ENCODE results near the gene HRH1.

Gene HRH1

DNA sequence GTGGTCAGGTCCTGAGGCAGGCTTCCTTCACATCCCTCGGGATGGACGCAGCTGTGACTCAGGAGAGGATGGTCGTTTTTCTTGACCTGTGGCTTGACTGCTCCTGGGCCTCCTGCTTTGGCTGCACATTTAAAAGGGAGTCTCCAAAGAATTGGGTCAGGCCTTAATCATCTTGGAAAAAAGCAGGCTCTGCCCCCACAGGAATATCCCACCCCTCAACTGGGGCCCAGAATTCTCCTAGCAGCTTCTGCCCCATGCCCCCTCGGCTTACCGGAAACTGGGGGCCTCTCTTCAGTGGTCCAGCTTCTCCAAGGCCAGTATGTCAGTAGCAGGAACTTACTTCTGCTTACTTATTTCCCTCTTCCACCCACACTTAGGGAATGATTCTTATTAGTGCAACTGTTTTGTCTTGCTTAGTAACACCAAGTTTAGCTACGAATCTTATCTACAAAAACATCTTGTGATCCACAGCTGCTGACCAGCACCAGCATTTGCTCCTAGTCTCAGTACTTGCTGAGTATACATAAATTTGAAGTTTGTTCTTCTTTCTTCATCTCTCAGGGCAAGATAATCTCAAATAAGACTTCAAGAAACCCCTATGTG lies 153.6 kb downstream of the HRH1 start:
- no peak overlapping the region for H2AFZ ChIP-seq (ENCODE audit: low read length)
- no peaks in the 10 kb centered on the region for H3K79me2 ChIP-seq (ENCODE audit: insufficient read depth, low read length)
- H3K9me3 ChIP-seq (ENCODE audit: low read length), result no peaks in the 10 kb centered on the region
- H3K9ac ChIP-seq (ENCODE audit: low read length), result no peak overlapping the region
- H3K27ac ChIP-seq (ENCODE audit: low read depth, low read length, poor library complexity, severe bottlenecking), result no peak overlapping the region
- no peak overlapping the region for H3K4me2 ChIP-seq (ENCODE audit: low read length)
- H3K4me1 ChIP-seq (ENCODE audit: insufficient read depth, low read length, severe bottlenecking), result no peaks in the 10 kb centered on the region
- H3K27me3 ChIP-seq (ENCODE audit: insufficient read depth, low read length), result no peaks in the 10 kb centered on the region
- no peaks in the 10 kb centered on the region for H4K20me1 ChIP-seq (ENCODE audit: insufficient read depth, low read length)
- no peak overlapping the region for H3K4me3 ChIP-seq (ENCODE audit: low read depth, low read length, poor library complexity, severe bottlenecking)
- H3K9me2 ChIP-seq (ENCODE audit: low read depth, low read length), result no peaks in the 10 kb centered on the region
- H3K36me3 ChIP-seq (ENCODE audit: insufficient read depth, low read length), result peaks cover 59% of the 10 kb centered on the region; the same call in 1 of the 2 replicates
- H3F3A ChIP-seq (ENCODE audit: insufficient read depth, low read length), result no peaks in the 10 kb centered on the region
- no peak for TF ChIP-seq EZH2 (IDR thresholded peaks at IDR 0.05; ENCODE audit: borderline replicate concordance, low read length)
- TF ChIP-seq, protein P1, sequence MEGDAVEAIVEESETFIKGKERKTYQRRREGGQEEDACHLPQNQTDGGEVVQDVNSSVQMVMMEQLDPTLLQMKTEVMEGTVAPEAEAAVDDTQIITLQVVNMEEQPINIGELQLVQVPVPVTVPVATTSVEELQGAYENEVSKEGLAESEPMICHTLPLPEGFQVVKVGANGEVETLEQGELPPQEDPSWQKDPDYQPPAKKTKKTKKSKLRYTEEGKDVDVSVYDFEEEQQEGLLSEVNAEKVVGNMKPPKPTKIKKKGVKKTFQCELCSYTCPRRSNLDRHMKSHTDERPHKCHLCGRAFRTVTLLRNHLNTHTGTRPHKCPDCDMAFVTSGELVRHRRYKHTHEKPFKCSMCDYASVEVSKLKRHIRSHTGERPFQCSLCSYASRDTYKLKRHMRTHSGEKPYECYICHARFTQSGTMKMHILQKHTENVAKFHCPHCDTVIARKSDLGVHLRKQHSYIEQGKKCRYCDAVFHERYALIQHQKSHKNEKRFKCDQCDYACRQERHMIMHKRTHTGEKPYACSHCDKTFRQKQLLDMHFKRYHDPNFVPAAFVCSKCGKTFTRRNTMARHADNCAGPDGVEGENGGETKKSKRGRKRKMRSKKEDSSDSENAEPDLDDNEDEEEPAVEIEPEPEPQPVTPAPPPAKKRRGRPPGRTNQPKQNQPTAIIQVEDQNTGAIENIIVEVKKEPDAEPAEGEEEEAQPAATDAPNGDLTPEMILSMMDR (IDR thresholded peaks at IDR 0.05; ENCODE audit: low read length), result no peak

DNA sequence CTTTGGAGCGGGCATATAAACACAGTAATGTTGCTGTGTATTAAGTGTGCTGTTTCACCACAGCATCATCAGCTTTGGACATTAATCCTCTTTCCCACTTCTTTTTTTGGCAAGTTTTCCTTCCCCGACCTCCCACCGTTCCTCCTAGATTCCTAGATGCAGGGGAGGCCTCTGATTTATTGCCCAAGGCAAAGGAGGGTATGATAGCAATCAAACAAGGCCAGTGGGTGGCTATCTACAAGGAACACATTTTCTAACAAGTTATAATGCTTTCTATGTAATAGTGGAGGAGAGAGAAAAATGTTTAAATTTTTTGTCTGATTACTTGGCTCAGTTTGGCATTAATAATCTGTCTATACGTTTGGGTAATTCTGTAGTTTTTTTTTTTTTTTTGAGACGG lies 156.0 kb downstream of the HRH1 start:
- Histone ChIP-seq H2AFZ (ENCODE audit: low read length) (no peak overlapping the region), H3K9ac (ENCODE audit: low read length) (no peak overlapping the region), H3K9me3 (ENCODE audit: low read length) (no peaks in the 10 kb centered on the region), H3K4me2 (ENCODE audit: low read length) (no peak overlapping the region), H3K27ac (ENCODE audit: low read depth, low read length, poor library complexity, severe bottlenecking) (no peak overlapping the region), H4K20me1 (ENCODE audit: insufficient read depth, low read length) (no peaks in the 10 kb centered on the region), H3K9me2 (ENCODE audit: low read depth, low read length) (no peaks in the 10 kb centered on the region), H3K36me3 (ENCODE audit: insufficient read depth, low read length) (peaks cover 68% of the 10 kb centered on the region; the same call in 1 of the 2 replicates), H3K4me1 (ENCODE audit: insufficient read depth, low read length, severe bottlenecking) (no peaks in the 10 kb centered on the region), H3K27me3 (ENCODE audit: insufficient read depth, low read length) (no peaks in the 10 kb centered on the region), H3F3A (ENCODE audit: insufficient read depth, low read length) (no peaks in the 10 kb centered on the region), H3K79me2 (ENCODE audit: insufficient read depth, low read length) (no peaks in the 10 kb centered on the region), H3K4me3 (ENCODE audit: low read depth, low read length, poor library complexity, severe bottlenecking) (no peak overlapping the region)
- TF ChIP-seq EZH2 (IDR thresholded peaks at IDR 0.05; ENCODE audit: borderline replicate concordance, low read length), result no peak
- TF ChIP-seq, protein P1 (IDR thresholded peaks at IDR 0.05; ENCODE audit: low read length), result no peak

DNA sequence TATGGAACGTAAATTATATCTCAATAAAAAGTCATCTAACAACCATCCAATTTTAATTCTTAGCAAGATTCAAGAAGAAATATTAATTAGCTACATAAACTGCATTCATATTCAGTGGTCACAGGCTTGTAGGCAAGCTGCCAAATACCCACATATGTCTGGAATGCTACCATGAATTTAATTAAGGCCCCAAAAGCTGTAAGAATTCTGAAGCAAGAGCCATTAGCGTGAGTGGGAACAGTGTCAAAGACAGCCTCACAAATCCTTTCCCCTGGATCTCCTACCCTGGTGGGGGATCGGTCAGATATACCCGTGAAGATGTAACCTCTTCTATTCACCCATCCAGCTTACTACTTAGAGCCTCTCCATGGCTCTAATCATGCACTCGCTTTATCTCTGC lies 157.9 kb downstream of the HRH1 start:
- H3F3A ChIP-seq (ENCODE audit: insufficient read depth, low read length), result no peaks in the 10 kb centered on the region
- H3K9me2 ChIP-seq (ENCODE audit: low read depth, low read length), result no peaks in the 10 kb centered on the region
- no peaks in the 10 kb centered on the region for H3K4me1 ChIP-seq (ENCODE audit: insufficient read depth, low read length, severe bottlenecking)
- no peak overlapping the region for H3K27ac ChIP-seq (ENCODE audit: low read depth, low read length, poor library complexity, severe bottlenecking)
- no peak overlapping the region for H3K4me3 ChIP-seq (ENCODE audit: low read depth, low read length, poor library complexity, severe bottlenecking)
- no peak overlapping the region for H2AFZ ChIP-seq (ENCODE audit: low read length)
- no peaks in the 10 kb centered on the region for H3K9me3 ChIP-seq (ENCODE audit: low read length)
- no peak for TF ChIP-seq EZH2 (IDR thresholded peaks at IDR 0.05; ENCODE audit: borderline replicate concordance, low read length)
- TF ChIP-seq, protein P1 (IDR thresholded peaks at IDR 0.05; ENCODE audit: low read length), result no peak
- no peak overlapping the region for H3K9ac ChIP-seq (ENCODE audit: low read length)
- H4K20me1 ChIP-seq (ENCODE audit: insufficient read depth, low read length), result no peaks in the 10 kb centered on the region
- H3K36me3 ChIP-seq (ENCODE audit: insufficient read depth, low read length), result peaks cover 79% of the 10 kb centered on the region
- H3K4me2 ChIP-seq (ENCODE audit: low read length), result no peak overlapping the region
- no peaks in the 10 kb centered on the region for H3K79me2 ChIP-seq (ENCODE audit: insufficient read depth, low read length)
- H3K27me3 ChIP-seq (ENCODE audit: insufficient read depth, low read length), result no peaks in the 10 kb centered on the region
